DMS 273 treated with DMSO at 0.1 percent for 48 hours (cell line): ENCODE measurements around the gene TARBP1.
"Not testable (repeated sequence)": the region's sequence is repeated elsewhere in the genome, so short reads cannot be mapped to it uniquely, and the experiment has no call there.

Experiments
- DNase-seq: peaks from one replicate; lab custom pipeline; 2025; lab: John Stamatoyannopoulos, UW

TARBP1 gene

DNA sequence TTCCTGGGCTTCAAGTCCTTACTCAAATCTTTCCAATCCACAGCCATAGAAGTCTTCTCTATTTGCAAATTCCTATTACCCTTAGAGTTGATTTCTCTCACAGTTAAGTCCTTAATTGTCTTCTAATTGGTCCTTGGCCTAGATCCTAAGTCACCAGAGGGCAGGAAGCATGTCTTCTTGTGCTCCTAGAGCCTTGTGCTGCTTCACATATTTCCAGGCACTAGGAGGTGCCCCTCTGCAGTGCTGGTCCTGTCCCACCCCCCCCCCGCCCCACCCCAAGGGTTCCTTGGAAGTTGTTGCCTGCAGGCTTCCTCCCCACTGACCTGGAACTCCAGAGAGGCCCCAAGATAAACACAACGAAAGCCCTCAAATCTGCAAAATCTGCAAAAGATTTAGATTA, 28.1 kb upstream of the TARBP1 start:
- DNase-seq = no peak

- DNase-seq = no peak
These were observed 26.8 kb upstream of the TARBP1 start for GRCh38 chr1:234505769-234506102.

DNA sequence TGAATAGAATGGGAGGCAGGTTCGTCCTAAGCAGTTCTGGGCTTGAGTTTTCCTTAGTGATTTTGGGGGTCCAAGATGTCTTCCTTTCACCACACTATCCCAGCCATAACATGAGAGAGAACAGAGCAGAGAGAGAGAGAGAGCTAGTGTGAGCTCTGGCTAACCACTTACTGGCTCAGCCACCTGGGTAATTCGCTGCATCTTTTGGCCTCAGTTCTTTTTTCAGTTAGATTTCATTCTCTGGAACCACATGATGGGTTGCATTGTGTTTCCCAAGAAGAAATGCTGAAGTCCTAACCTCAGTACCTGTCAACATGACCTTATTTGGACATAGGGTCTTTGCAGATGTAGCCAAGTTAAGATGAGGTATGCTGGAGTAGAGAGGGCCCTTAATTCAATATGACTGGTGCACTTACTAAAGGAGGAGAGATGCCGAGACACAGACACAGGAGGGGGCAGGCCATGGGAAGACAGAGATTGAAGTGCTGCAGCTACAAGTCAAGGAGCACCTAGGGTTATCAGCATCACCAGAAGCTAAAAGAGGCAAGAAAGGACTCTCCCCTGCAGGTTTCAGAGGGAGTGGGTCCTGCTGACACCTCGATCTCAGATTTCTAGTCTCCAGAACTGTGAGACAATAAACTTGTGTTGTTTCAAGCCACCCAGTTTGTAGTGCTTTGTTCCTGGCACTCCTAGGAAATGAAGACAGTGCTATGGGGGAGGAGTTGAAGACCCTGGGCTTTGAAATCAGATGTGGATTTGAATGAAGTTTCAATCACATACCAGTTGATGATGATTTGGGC, 26.2 kb upstream of the TARBP1 start:
- DNase-seq = no peak

DNA sequence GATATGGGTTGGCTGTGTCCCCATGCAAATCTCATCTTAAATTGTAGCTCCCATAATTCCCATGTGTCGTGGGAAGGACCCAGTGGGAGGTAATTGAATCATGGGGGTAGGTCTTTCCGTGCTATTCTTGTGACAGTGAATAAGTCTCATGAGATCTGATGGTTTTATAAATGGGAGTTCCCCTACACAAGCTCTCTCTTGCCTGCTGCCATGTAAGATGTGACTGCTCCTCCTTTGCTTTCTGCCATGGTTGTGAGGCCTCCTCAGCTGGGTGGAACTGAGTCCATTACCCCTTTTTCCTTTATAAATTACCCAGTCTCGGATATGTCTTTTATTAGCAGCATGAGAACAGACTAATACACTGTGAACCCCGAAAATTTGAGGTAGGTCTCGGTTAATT, 25.3 kb upstream of the TARBP1 start:
- DNase-seq = not testable (repeated sequence)

- DNase-seq = no peak
These were observed 24.4 kb upstream of the TARBP1 start for GRCh38 chr1:234503193-234504050.

GRCh38 chr1:234502785-234503184, 23.8 kb upstream of the TARBP1 start:
- DNase-seq = no peak

DNA sequence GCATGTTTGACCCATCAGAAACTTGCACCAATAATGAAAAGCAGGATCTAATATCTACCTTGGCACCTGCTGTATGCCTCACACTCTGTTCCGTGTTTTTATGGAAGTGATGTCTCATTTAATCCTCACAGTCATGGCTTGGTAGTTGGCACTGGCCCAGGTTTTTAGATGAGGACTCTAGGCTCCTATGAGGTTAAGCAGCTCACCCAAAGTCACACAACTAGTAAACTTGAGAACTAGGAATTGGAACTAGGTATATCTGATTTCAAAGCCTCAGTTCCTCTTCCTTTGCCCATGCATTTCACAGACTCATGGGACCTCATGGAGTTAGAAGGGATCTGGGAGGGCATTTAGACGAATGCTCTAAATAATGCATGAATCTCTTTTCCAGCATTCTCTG, 21.3 kb upstream of the TARBP1 start:
- DNase-seq = no peak

- DNase-seq = no peak
These were observed 20.9 kb upstream of the TARBP1 start for GRCh38 chr1:234499943-234500245.

- DNase-seq = peak; percentile 56
These were observed 20.4 kb upstream of the TARBP1 start for GRCh38 chr1:234499119-234499942.

- no peak for DNase-seq
These were observed 19.6 kb upstream of the TARBP1 start for GRCh38 chr1:234498448-234499118.

GRCh38 chr1:234497589-234497988, 18.6 kb upstream of the TARBP1 start:
- DNase-seq = no peak

DNA sequence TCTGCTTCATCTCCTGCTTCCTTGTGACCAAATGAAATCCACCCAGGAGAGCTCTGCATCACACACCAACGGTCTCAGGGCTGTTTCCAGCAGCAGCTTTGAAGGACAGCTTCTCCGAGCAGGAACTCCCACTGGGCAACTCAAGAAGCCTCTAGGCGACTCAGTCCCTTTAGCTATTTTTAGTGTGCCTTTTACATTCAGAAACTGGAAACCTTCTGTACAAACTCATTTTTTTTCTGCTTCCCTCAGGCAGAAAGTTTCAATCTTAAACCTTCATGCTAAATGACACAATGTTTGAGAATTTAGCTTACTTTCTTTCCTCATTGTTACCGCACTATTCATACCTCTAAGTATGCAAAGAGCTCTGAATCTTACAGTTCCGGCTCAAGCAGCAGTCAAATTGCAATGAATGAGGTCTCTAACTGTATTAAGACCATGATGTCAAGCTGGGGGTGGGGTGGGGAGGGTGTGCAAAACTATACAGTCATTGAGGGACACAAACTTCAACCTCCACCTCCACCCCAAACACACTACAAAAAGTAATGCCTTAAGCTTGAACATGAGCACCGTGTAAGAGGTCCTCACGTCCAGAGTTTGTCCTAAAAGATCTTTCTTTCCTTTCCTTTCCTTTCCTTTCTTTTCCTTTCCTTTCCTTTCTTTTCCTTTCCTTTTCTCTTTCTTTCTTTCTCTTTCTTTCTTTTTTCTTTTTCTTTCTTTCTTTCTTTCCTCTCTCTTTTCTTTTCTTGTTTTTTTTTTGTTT, 16.4 kb upstream of the TARBP1 start:
- DNase-seq = no peak

GRCh38 chr1:234494049-234494448, 15.1 kb upstream of the TARBP1 start:
- no peak for DNase-seq

DNA sequence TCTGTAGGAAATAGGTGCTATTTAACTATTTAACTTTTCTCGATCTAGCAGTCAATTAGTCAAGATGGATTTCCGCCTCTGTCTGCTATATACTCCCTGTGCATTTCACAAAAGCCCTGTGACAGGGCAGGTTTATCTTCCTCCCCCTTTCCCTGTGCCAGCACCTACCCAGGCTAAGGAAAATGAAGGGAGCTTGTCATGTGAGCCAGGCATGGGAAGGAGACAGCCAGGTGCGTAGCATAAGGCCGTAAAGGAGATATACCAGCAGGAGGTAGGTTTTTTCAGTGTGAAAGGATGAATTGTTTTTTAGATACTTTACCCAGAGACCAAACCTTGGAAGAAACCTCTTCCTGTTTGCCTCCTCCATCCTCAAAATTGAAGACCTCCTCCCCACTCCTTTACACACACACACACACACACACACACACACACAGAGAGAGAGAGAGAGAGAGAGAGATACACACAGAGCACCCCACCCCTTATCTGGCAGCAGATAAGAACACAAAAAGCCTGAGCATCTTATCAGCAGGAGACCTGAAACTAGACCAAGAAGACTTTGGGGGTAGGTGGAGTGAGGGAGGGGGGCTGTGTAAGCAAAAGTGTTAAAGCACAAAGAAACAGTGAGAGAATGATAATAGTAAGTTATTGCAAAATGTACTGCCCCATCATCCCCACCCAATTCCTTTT, 12.0 kb upstream of the TARBP1 start:
- no peak for DNase-seq

DNA sequence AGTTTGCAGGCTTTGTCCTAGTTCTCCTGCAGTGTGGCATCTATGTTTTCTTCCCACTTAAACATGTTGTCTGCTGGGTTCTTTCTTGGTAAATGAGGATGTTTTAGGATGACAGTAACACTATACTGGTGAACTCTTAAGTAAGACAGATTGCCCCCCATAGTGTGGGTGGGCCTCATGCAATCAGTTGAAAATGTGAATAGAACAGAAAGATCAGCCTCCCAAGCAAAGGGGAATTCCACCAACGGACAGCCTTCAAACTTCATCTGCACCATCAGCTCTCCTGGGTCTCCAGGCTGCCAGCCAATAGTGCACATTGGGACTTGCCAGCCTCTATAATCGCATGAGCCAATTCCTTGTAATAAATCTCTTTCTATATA, 10.7 kb upstream of the TARBP1 start:
- DNase-seq = no peak

GRCh38 chr1:234489007-234489697, 10.2 kb upstream of the TARBP1 start:
- no peak for DNase-seq

GRCh38 chr1:234488054-234489006, 9.4 kb upstream of the TARBP1 start:
- no peak for DNase-seq

GRCh38 chr1:234486858-234487840, 8.2 kb upstream of the TARBP1 start:
- no peak for DNase-seq
